Brain microvascular endothelial cell (primary cell): ENCODE measurements around the gene ANKRD39.
A peak's percentile ranks its signal among the peaks of the same experiment; 100 is the strongest.

Experiments
- DNase-seq: peaks from one replicate; pipeline ENCODE4 v3.0.0-alpha.2; 2020
- H3K27ac ChIP-seq: fragments of 250-450 bp; sonication (Bioruptor Pico); 2 replicates; pipeline ENCODE4 v1.5.1; 2020; ENCODE audit warnings: mild to moderate bottlenecking, moderate library complexity
- H3K27me3 ChIP-seq: fragments of 250-450 bp; sonication (Bioruptor Pico); replicated peaks from 2 replicates; pipeline ENCODE4 v1.5.1; 2020; ENCODE audit warnings: mild to moderate bottlenecking
- H3K36me3 ChIP-seq: fragments of 250-450 bp; sonication (Bioruptor Pico); replicated peaks from 2 replicates; pipeline ENCODE4 v1.5.1; 2020; ENCODE audit warnings: mild to moderate bottlenecking
- H3K4me3 ChIP-seq: 2 replicates; pipeline ENCODE4 v1.5.1; 2011; ENCODE audit warnings: low read depth, mild to moderate bottlenecking, control low read depth, low read length, moderate library complexity
- in situ Hi-C: cut with HindIII; loops from 2 replicates; pipeline ENCODE4 v1.10.0; 2017; ENCODE audit warnings: low sequenced_read_pairs, low pct_ligation_motif_present
- TF ChIP-seq, protein P1 (sequence below): IDR thresholded peaks from 2 replicates; pipeline ENCODE4 v1.5.1; 2011; ENCODE audit warnings: low read depth, mild to moderate bottlenecking, moderate library complexity, low read length, control low read depth, inconsistent platforms; ENCODE audit errors: missing control alignments

Gene ANKRD39

DNA sequence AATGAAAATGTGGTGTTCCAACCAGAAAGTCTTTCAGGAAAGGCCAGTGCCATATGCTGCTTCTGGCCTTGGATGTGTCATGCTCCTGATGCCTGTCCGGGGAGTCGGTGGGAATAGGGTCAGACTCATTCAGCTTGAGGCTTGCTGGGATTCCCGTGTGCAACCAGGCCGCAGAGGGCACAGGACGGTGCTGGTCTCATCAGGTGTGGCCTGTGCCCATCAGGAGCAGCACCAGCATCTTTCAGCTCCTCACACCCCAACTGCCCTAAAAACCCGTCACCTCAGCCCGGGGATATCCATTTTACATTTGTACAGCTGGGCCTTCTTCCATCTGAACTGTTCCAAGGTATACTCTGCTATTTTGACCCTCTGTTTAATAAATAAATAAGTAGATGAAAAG is 55.1 kb downstream of the ANKRD39 start:
- Histone ChIP-seq H3K4me3 (no peak overlapping the region), H3K27ac (no peak overlapping the region), H3K27me3 (no peaks in the 10 kb centered on the region), H3K36me3 (no peaks in the 10 kb centered on the region)
- no peak for DNase-seq
- TF ChIP-seq, protein P1, sequence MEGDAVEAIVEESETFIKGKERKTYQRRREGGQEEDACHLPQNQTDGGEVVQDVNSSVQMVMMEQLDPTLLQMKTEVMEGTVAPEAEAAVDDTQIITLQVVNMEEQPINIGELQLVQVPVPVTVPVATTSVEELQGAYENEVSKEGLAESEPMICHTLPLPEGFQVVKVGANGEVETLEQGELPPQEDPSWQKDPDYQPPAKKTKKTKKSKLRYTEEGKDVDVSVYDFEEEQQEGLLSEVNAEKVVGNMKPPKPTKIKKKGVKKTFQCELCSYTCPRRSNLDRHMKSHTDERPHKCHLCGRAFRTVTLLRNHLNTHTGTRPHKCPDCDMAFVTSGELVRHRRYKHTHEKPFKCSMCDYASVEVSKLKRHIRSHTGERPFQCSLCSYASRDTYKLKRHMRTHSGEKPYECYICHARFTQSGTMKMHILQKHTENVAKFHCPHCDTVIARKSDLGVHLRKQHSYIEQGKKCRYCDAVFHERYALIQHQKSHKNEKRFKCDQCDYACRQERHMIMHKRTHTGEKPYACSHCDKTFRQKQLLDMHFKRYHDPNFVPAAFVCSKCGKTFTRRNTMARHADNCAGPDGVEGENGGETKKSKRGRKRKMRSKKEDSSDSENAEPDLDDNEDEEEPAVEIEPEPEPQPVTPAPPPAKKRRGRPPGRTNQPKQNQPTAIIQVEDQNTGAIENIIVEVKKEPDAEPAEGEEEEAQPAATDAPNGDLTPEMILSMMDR: no peak
- in situ Hi-C loops: no loop called here

DNA sequence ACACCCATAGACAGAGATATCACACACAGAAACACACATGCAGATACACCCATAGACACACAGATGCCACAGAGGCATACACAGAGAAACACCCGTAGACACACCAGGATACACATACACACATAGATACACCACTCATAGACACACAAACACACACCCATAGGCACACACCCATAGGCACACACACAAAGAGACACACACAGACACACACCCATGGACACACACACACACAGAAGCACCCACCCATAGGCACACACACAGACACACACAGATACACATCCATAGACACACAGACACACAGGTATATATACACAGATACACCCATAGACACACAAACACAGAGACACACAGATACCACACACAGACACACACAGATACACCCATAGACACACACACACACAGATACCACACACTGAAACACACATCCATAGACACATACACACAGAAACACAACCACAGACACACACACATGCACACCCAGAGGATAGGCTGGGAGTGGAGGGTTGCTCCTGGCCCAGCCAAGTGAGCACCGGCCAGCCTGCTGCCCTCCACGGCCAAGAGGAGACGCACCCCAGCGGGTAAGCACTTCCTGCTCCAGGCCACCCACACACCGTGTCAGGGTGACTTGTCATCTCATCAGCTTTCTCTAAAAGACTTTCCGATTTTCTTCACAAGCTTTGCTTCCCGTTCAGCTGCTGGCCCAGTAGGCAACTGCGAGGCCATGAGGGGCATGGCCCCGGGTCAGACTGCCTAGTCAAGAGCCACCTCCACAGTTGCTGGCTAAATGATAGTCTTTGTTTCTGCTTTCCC is 55.8 kb downstream of the ANKRD39 start:
- DNase-seq: no peak
- no peaks in the 10 kb centered on the region for H3K27me3 ChIP-seq
- H3K36me3 ChIP-seq: no peaks in the 10 kb centered on the region
- TF ChIP-seq, protein P1: no peak
- in situ Hi-C loops: no loop called here
- H3K4me3 ChIP-seq: no peak overlapping the region
- H3K27ac ChIP-seq: no peak overlapping the region

DNA sequence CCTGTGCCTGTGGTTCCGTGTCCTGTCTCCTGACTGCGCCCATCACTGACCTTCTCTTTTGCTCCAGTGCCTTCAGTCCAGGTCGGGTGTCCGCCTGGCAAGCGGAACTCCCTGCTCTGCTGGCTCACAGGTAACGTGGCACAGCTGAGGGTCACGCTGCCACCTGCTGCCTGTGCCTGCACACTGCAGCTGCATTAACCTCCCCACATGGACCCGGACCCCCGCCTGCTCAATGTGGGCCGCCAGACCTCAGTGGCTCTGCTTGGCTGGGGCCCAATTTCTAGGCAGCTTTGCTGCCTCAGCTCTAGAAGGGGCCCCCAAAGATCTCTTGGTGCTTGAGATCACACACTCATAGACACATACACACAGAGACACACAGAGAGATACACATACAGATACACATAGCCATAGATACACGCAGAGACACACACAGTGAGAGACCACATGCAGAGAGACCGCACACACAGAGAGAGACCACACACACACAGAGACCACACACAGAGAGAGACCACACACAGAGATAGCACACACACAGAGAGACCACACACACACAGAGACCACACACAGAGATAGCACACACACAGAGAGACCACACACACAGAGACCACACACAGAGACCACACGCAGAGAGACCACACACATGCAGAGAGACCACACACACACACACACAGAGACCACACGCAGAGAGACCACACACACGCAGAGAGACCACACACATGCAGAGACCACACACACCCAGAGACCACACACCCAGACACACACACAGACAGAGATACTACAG is 56.6 kb downstream of the ANKRD39 start:
- TF ChIP-seq, protein P1: peak; percentile 93
- in situ Hi-C loops: no loop called here
- no peaks in the 10 kb centered on the region for H3K27me3 ChIP-seq
- H3K36me3 ChIP-seq: no peaks in the 10 kb centered on the region
- H3K27ac ChIP-seq: no peak overlapping the region
- no peak overlapping the region for H3K4me3 ChIP-seq
- peak; percentile 47 for DNase-seq

DNA sequence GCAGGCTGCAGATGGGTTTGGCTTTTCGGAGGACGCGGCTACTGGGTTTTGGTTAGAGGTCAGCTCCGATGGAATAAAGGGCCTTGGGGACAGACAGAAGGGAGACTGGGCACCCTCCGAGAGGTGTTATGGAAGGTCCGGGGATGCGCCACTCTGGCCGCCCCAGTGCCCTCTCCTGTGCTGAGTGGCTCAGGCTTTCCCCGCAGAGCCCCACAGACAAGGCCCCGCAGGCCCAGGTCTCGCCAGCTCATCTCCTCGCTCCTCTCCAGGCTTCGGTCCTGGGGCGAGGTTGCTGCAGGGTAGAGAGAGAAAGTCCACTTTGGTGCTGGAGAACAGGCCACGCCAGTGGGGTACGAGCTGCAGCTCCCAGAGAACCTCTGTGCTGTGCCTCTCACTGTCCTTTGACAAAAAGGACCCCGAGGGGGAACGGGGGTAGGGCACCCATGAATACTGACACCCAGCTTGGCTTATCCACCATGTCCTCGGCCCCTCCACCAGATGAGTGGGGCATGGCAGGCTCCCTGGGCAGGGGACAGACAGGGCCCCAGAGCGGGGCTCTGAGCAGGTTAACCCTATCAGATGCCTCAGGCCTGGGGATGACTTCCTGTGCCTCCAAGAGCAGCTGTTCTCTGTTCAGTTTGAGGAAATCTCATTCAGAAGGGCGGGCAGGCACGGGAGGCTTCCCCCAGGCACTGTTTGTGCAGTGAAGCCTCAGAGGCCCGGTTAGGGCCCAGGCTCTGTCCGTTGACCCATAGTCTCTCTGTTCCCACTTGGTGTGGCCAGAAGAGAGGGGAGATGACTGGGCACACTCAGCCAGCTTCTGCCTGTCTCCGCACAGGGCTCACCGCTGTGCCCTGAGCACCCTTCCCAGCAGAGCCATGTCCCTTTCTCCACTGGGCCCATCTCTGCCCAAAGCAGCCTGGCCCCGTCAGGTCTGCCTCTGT is 57.5 kb downstream of the ANKRD39 start:
- Histone ChIP-seq H3K36me3 (no peaks in the 10 kb centered on the region), H3K27me3 (no peaks in the 10 kb centered on the region), H3K27ac (no peak overlapping the region), H3K4me3 (no peak overlapping the region)
- in situ Hi-C loops: no loop called here
- TF ChIP-seq, protein P1: no peak
- DNase-seq: no peak

DNA sequence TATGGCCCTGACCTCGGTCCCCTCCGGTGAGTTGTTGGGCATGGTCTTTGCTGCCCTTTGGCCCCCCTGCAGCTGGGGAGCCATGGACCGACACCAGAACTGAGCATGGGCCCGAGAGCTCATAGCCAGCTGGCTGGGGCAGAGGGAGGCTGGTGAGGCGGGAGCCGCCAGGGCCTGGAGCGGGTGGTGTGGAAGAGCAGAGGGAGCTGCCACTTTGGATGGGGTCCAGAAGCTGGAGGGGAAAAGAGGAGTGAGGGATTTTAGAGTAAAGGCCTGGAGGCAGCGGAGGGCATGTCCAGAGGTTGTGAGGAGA is 58.2 kb downstream of the ANKRD39 start:
- Histone ChIP-seq H3K4me3 (no peak overlapping the region), H3K36me3 (no peaks in the 10 kb centered on the region), H3K27ac (no peak overlapping the region), H3K27me3 (no peaks in the 10 kb centered on the region)
- no peak for DNase-seq
- TF ChIP-seq, protein P1: no peak
- in situ Hi-C loops: no loop called here
